RKO (cell line): ENCODE measurements around the gene C1QL4.
"Not testable (repeated sequence)": the region's sequence is repeated elsewhere in the genome, so short reads cannot be mapped to it uniquely, and the experiment has no call there.

ENCODE experiments used
- DNase-seq: peaks from one replicate; pipeline ENCODE4 v3.0.0-alpha.2; 2016; ENCODE audit warnings: low spot score

Gene C1QL4

DNA sequence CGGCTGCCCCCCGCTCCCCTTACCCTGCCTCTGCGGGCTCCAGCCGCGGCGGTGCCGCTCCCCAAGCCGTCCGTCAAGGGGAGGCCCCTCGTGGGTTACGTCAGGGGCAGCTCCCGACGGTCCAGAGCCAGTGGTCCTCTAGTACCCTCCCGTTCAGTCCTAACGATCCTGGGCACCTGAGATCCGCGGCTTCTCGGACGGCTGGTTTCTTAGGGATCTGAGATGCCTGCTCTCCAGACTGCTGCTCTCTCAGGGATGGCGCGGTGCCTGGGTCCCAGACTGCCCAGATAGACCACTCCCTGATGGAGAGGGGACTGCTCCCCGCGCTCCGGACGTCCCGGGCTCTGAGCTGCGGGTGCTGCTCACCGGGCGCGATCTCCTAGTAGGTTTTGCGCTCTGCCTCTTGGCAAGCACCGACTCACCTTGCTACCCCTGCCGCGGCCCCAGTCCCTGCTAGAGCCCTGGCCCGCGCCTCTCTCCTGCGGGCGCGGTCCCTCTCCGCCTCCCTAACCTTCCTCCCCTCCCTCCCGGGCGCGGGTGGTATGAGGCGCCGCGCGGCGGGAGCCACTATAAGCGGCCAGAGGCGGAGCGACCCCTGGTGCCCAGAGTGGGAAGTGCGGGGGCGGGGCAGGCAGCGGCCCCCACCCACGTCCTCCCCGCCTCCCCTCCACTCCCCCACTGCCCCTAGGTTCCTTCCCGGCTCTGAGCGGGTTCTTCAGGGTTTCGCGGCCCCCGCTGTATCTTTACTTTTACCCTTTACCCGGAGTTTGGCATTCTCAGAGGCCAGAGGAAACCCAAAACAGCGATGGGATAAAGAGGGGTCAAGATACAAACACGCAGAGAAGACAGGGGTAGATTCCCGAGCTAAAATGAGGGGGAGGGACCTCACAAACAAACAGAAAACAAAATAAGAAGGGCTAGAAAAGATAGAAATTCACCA lies at the start of gene C1QL4:
Gene C1QL4 (minus strand): TSS at position 544 of the 940 bp plus-strand sequence. CDS start 711 bp downstream, outside the sequence.
- no peak for DNase-seq

GRCh38 chr12:49380184-49380583 lies 43.2 kb upstream of the C1QL4 start:
- not testable (repeated sequence) for DNase-seq

- DNase-seq = no peak
These were observed 40.4 kb upstream of the C1QL4 start for GRCh38 chr12:49377386-49377785.

DNA sequence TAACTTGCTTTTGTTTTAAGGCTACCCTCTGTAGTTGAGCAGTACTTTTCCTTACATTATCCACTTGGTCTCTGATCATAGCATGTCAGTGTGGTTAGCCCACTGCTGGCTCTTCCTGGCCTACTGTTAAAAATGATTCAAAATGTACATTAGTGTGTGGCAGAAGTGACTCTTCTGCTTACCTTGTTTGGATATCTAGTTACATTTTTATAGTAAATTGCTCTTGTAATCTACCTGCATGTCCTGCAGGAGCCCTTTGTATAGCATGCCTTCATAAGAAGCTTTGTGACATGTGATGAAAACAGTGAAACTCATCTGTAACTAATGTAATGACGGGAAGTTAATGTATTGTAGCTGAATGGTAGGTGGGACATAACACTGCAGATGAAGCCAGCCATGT lies 38.4 kb upstream of the C1QL4 start:
- DNase-seq = no peak

- DNase-seq = no peak
These were observed 33.6 kb upstream of the C1QL4 start for GRCh38 chr12:49370539-49370938.

GRCh38 chr12:49369411-49370145 lies 32.6 kb upstream of the C1QL4 start:
- peak; percentile 59 for DNase-seq

DNA sequence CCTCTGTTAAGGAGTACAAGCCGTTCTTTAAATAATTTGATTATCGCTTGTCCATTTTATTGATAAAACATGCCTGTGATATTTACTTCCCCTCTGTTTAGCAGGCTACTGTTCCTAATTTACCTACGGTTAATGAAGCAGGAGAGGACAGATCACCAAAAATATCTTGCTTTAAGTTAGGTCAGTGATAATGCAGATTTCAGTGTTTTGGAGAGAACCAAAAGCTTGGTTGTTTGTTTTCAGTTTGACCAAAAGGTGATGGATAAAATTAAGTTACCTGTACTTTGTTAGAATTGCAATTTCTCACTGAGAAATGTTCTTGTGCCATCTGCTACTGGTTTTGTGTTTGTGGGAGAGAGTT lies 31.2 kb upstream of the C1QL4 start:
- no peak for DNase-seq

- DNase-seq = peak; percentile 46
These were observed 30.6 kb upstream of the C1QL4 start, which contains the start of gene SPATS2 for GRCh38 chr12:49367381-49368239. Gene SPATS2 (plus strand): TSS chr12:49367462. CDS start chr12:49461013, 93,551 bp downstream.

DNA sequence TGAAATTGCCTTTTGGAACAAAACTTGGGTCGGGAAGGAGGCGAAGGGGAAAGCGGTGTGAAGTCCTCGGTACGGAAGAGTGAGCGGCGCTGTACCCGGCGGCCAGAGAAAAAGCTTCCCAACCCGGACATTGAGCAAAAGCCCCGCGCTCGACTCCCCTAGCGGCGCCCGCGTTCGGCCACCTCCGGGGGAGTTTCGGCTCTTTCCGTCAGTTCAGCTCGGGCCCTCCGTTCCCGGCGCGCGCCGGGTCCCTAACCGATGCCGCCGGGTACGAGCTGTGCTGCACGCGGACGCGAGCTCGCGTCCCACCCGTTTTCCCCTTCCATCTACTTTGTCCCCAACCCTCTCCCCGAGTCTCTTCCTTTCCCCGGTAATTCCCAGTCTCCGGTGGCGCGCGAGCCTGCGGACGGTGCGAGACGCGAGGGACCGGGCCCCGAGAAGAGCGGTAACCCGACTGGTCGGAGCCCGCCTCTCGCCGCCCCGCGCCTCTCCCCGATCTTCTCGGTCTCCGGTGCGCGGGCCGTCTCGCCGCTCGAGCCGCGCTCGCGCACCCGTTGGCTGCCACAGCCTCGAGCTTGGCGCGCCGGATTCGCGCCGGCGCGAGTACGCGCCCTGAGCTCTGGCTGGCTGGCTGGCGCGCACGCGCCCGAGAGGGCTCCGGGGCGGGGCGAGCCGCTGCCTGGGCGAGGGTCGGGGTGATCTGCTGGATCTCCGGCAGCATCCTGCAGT lies 29.8 kb upstream of the C1QL4 start:
- peak; percentile 95 for DNase-seq

- DNase-seq = no peak
These were observed 29.2 kb upstream of the C1QL4 start for GRCh38 chr12:49366096-49366651.

- DNase-seq = no peak
These were observed 28.6 kb upstream of the C1QL4 start for GRCh38 chr12:49365542-49365941.

DNA sequence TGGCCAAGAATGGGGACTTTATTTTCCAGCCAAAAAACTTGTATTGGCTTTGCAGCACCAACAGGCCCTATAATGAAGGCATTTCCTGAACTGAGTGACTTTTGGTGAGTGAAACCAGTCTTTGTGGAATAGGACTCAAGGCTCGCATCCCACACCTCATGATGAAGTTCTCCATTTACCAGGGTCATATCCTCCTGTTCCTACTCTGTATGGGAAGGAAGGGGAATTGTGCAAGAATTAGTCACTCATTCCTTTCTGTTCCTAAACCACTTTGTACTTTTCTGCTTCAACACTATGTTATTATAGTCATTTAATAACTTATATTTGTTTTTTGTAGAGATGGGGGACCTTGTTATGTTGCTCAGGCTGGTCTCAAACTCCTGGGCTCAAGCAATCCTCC lies 28.0 kb upstream of the C1QL4 start:
- DNase-seq = no peak

GRCh38 chr12:49362077-49362476 lies 25.1 kb upstream of the C1QL4 start:
- DNase-seq = no peak

DNA sequence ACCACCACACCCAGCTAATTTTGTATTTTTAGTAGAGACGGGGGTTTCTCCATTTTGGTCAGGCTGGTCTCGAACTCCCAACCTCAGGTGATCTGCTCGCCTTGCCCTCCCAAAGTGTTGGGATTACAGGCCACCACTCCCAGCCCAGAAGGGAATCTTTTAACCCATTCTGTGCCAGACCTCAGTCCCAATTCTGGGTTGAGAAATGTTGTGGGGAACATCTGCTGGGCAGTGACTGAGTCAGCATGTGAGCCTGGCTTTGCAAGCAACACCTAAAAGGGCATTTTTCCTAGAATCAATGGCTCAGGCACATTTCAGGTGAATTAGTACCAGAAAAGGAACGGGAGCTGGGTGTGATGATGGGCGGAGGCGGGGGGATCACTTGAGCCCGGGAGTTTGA lies 22.7 kb upstream of the C1QL4 start:
- no peak for DNase-seq

- DNase-seq = peak; percentile 84
These were observed 21.6 kb upstream of the C1QL4 start for GRCh38 chr12:49358483-49359141.

DNA sequence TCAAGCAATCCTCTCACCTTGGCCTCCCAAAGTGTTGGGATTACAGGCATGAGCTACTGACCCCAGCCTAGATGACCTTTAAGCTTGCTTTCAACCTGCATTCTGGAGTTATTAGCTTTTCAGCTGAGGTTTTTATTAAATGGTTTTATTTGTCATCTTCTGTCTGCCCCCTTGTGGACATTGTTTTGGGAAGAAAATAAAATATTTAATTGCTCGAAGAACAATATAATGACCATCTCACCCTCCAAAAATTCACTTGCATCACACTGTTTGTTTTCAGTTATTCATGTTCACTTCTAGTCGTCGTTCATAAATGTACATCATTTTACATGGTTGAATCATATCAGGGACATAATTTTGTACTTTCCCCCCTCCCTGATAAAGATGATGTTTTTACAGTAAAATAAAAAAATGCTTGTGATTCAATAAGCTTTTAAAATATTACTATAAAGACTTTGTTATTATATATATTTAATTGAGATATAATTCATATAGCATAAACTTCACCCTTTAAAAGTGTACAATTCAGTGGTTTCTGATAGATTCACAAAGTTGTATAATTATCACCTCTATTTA lies 20.2 kb upstream of the C1QL4 start:
- peak; percentile 81 for DNase-seq

- DNase-seq = no peak
These were observed 18.9 kb upstream of the C1QL4 start for GRCh38 chr12:49355913-49356312.

DNA sequence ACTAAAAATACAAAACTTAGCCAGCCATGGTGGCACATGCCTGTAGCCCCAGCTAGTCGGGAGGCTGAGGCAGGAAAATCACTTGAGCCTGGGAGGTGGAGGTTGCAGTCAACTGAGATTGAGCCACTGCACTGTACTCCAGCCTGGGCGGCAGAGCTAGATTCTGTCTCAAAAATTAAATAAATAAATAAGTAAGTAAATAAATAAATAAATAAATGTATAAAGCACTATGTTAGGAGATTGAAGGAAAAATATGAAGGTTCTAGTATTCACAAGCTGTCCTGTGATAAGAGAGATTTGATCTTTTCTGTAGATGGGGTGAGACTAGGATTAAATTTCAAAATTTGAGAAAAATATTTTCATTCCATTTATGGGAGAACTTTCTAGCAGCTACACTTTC lies 15.4 kb upstream of the C1QL4 start:
- no peak for DNase-seq

GRCh38 chr12:49349266-49349665 lies 12.3 kb upstream of the C1QL4 start:
- DNase-seq = no peak

DNA sequence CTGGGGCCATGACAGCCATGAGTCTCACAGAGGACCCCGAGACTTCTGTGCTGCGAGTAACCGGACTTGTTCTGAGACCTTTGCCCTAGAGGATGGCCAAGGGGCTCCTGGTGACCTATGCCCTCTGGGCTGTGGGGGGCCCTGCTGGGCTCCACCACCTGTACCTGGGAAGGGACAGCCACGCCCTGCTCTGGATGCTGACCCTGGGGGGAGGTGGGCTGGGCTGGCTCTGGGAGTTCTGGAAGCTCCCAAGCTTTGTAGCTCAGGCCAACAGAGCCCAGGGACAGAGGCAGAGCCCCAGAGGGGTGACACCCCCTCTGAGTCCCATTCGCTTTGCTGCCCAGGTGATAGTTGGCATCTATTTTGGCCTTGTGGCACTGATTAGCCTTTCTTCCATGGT lies 11.8 kb upstream of the C1QL4 start:
- no peak for DNase-seq
